Activated CD8-positive, alpha-beta memory T cell treated with anti-CD3 and anti-CD28 coated beads for 24 hours (primary cell): ENCODE measurements around the gene INPP4B.

Source experiments
- DNase-seq: peaks from one replicate; pipeline ENCODE4 v3.0.0-alpha.2; 2020

INPP4B gene

GRCh38 chr4:142331646-142332045 lies 514.5 kb downstream of the INPP4B start:
- DNase-seq, result no peak

- no peak for DNase-seq
These were observed 515.0 kb downstream of the INPP4B start for GRCh38 chr4:142331132-142331531.

DNA sequence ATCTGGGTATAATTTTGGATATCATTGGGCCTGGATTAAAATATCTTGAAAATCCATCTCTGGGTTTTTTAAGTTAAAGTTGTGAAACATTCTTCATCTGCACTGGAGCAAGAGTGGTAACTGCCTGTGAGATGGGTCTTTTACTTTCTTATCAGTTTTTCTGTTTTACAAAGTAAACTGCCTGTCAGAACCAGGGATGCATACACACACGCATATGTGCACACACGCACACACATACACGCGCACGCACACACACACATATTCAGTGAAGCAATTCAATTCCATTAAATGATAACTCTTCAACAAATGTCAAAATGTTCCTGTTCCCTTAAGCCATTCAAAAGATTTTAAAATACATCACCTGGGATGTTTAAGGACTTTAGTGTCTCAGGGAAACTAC lies 515.8 kb downstream of the INPP4B start:
- DNase-seq, result no peak

DNA sequence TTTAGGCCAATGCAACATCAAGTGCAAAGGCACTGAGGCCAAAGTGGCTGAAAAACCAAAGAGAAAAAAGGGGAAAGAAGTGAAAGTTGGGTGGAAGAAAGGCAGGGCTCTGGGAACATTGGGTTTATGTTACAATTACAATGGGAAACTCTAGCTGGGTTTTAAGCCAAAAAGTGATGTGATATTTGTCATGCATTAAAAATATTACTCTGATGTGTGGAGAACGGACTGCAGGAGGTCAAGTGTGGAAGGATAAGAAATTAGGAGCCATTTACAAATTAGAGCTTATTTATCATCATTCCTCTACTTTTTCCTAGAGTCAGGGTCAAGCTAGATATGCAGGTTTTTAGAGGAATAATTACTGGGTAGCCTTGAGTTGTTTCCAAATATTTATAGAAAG lies 516.8 kb downstream of the INPP4B start:
- no peak for DNase-seq

DNA sequence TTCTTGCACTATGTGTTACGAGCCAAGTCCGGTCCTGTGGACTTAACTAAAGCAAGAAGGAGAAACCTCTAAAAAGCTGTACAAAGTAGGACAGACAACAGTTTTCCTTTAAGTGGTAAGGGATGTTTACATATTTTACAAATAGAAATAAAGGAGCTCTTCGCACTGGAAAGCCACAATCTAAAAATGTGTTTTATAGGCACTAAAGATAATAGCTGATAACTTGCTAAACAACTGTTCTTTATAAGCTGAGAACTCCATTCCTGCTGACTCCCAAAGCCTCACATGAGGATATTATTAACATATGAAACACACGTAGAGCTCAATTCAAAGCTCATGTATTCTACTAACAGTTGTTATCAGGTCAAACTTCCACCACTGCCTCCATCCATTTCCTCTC lies 519.9 kb downstream of the INPP4B start:
- DNase-seq, result no peak

- DNase-seq, result no peak
These were observed 521.5 kb downstream of the INPP4B start for GRCh38 chr4:142324572-142324971.

DNA sequence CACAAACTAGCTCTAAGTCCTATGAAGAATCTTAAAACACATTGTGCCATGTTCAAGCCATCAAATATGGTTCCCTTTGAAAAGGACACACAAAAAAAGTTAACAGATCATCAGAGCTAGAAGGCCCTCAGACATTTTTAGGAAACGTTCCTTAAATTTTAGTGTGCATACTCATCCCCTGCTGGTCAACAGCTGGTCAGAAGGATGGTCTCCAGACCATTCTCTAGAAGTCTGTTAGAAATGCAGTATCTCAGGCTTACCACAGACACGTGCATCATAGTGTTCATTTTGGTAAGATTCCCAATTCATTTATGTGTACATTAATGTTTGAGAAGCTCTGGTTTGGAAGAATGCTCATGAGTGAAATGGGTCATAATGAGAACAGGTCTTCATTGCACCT lies 523.1 kb downstream of the INPP4B start:
- no peak for DNase-seq

DNA sequence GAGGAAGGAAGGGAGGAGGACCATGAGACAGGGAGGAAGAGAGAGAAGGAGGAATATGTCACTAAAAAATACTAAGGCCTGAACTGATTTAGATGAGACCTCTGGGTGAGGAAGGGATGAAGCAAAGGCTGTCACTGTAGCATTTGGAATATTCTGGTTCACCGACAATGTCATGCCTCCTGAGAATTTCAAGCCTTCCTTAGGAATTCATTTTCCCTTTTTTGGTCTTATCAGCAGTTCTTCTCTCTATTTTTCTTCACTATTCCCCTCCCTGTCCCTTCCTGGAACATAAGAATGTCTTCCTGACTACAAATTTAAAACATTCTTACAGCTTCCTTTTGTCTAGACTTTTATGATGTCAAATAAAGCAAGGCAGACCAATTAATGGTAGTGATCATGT lies 527.8 kb downstream of the INPP4B start:
- no peak for DNase-seq

DNA sequence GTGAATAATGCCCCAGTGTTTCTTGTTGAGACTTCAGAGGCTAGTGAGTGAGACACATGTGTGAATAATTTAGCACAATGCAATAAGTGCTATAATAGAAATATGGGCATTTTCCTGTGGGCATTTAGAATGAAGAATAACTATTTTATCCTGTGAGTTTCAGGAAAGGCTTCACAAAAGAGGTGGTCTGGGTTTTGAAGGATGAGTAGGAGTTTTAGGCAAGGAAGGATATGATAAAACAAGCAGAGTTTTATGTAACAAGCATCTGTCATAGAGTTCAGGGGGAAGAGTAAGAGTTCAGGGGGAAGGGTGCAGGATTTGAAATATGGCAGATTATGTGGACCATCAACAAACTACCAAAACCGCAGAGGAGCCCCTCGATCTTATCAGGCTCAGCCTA lies 529.2 kb downstream of the INPP4B start:
- DNase-seq, result no peak

GRCh38 chr4:142316025-142316424 lies 530.1 kb downstream of the INPP4B start:
- DNase-seq, result no peak

DNA sequence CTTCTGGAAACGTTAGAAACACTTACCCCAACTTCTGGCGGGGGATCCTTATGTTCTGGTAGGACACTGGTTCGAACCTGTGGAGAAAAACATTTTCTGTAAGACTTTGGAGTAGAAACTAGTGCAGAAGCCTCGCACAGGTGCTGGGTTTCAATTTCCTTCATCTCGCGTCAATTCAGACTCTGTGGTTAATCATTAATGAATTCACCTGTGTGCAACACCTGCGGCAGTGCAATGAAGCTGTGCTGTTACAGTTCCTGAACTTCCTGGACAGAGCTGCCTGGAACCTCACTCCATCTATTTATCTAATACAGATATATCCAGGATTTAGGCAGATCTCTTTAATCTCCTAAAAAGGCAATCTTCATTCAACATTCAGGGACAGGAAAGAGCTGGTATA lies 531.4 kb downstream of the INPP4B start:
- no peak for DNase-seq

GRCh38 chr4:142314247-142314646 lies 531.9 kb downstream of the INPP4B start:
- DNase-seq, result no peak

DNA sequence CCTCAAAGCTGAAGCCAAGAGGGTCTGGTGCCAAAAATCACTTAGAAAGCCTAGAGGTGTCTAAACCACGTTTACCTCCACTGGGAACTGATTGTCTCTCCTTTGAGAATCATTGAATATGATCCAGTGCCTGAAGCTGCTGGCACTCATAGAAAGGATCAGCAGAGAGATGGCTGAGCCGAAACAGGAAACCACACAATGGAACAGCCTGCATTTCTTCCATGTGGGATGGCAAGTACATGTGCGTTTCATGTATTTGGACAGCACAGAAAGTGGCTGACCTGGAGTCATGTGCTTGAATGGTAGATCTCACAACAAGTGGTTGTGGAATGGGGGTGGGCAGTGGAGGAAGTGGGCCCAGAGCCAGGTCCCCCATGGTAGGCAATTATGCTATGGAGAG lies 533.7 kb downstream of the INPP4B start:
- DNase-seq, result no peak

DNA sequence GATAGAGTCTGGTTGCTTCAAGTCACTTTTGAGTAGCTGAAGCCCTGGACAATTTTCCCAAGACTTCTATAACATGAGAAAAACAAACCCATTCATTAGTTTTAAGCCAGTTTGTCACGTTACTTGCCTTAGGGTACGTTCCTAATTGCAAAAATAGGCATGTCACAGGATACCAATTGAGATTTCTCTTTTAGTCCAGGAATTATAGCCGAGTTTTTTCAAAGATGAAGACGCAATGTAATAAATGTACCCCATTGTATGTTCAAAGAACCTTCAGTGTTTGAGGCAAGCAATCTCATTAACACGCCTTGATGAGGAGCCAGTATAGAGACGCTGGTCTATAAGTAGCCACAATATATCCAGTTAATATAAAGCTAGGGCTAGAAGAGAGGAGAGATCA lies 534.2 kb downstream of the INPP4B start:
- no peak for DNase-seq

- DNase-seq, result no peak
These were observed 536.3 kb downstream of the INPP4B start for GRCh38 chr4:142309772-142310171.

DNA sequence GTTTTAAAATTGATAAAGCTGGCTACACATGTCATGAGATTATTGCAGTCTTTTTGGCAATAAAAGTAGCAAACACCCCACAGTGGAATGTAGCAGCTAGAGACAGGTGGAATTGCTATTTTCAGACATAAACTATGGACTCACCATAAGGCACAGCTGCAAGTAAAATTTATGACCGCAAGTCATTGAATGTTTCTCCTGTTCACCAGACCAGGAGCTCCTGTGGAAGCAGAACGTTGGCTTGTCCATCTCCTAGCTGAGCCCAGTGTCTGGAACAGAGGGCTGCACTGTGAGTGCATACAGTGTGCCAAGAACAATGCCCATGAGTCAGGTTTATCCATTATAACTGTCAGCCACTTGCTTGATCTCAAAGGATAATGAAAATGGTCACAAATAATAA lies 538.2 kb downstream of the INPP4B start:
- DNase-seq, result no peak

DNA sequence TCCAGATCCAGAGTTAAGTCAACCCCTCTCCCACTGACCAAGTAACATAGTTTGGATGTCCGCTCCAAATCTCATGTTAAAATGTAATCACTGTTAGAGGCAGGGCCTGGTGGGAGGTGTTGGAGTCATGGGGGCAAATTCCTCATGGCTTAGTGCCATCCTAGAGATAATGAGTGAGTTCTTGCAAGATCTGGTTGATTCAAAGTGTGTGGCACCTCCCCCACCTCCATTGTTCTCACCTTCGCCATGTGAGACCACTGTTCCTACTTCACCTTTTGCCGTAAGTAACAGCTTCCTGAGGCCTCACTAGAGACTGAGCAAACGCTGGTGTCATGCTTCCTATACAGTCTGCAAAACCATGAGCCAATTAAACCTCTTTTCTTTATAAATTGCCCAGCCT lies 548.8 kb downstream of the INPP4B start:
- no peak for DNase-seq

- no peak for DNase-seq
These were observed 552.6 kb downstream of the INPP4B start for GRCh38 chr4:142293536-142293935.

DNA sequence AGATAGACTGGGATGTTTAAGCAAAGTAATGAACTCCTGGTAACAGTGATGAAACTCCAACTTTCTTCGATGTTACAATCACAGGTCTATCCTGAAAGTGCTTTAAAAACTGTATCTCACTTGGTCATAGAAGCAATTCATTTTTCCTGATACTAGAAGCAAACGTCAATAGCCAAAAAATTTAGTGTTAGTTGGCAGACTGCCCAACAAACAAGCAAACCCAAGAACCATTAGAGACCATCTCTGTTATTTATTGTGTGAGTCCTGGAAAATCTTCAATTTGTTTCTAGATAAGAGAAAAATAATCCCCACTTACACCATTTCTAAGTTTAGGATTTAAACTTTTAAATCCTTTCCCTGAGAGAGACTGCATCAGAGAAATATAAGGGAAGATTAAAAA lies 553.9 kb downstream of the INPP4B start:
- DNase-seq, result no peak

DNA sequence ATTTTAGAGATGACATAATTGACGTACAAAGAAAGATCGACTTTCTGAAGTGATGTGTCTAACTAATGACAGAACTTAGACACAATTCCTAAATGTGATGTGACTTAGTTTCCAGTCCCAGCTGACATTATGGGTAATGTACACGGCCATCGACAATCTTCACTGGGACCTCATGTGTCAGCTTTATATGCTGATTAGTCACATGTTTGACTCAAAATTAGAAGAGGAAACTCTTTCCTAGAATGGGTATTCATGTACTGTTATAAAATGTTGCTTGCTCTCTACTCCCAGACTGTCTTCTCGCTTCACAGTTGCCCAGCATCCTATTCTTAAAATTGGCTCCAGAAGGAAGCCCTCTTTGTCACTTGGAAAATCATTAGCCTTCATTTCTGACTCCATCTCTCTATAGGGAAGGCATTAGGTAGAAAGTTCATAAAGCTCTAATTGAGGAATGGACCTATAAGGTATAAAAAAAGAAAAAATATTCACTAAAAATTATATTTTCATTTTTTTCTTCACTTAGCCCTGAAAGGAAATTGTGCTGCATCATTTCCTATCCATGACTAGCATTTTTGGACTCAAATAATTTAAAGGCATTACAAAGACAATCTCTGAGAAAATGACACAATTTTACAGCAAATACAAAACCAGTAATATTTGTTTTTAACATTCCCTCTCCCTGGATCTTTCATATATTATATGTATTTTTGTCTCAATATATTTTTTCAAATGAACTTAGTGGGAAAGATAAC lies 554.6 kb downstream of the INPP4B start:
- no peak for DNase-seq

GRCh38 chr4:142287371-142287770 lies 558.7 kb downstream of the INPP4B start:
- no peak for DNase-seq

- no peak for DNase-seq
These were observed 560.9 kb downstream of the INPP4B start for GRCh38 chr4:142285222-142285583.

DNA sequence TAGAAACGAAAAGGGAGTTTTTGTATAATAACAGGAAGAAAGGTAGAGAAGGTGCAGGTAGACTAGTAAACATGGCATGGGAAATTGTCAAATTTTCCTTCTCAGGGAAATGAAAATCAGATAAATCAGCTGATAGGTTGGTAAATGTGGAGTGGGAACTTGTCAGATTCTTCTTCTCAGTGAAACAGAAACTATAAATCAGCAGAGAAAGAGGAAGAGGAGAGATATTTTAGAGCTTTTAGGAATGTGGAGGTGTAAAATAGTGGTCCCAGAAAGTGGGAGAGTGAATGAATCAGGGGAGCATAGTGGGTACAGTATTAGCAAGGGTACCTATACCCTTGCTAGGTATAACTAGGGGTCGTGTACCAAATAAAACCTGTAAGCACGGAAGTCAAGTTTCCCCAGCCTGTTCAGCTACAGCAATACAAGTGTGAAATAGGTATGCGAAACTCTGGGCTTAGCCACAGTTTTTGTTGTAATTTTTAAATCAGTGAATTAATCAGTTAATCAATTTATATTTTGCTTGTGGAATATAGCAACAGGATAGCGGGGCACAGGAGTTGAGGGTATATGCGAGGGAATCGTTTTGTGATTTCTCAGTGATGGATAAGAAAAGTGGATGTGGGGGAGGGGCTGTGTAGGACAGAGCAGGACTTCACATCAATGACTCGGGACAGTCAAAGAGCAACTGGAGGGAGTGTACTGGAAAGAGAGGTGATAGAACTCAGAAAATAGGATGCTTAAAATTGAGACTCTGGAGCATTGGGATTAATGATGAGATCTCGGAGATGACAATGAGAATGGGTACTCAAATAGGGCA lies 561.5 kb downstream of the INPP4B start:
- no peak for DNase-seq

- DNase-seq, result no peak
These were observed 563.1 kb downstream of the INPP4B start for GRCh38 chr4:142282870-142283431.
